ENCODE measurements around the gene MYADM. TPM values are rescaled to one million over a fixed set of nuclear protein-coding genes. Genes with fewer than 3 reads are reported as not detected.
"Not testable (repeated sequence)": the region's sequence is repeated elsewhere in the genome, so short reads cannot be mapped to it uniquely, and the experiment has no call there.

MYADM gene
- total RNA-seq, 1 donor from 2014 or later, result 96.0 TPM

DNA sequence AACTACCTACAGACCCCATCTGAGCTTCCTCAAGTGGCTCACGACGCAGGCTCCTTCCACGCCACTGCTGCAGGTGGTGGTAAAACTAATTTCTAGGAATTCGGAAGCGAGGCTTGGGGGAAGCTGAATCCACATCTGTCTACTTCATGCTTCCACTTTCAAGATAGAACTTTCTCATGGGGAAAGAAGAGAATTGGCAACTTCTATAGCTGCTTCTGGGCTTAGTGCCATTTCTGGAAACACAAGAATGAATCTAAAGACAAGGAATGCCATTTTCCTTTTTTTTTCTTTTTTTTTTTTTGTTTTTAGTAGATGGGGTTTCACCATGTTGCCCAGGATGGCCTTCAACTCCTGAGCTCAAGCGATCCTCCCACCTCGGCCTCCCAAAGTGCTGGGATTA, 40.8 kb upstream of the MYADM start:
- TF ChIP-seq, protein P1, sequence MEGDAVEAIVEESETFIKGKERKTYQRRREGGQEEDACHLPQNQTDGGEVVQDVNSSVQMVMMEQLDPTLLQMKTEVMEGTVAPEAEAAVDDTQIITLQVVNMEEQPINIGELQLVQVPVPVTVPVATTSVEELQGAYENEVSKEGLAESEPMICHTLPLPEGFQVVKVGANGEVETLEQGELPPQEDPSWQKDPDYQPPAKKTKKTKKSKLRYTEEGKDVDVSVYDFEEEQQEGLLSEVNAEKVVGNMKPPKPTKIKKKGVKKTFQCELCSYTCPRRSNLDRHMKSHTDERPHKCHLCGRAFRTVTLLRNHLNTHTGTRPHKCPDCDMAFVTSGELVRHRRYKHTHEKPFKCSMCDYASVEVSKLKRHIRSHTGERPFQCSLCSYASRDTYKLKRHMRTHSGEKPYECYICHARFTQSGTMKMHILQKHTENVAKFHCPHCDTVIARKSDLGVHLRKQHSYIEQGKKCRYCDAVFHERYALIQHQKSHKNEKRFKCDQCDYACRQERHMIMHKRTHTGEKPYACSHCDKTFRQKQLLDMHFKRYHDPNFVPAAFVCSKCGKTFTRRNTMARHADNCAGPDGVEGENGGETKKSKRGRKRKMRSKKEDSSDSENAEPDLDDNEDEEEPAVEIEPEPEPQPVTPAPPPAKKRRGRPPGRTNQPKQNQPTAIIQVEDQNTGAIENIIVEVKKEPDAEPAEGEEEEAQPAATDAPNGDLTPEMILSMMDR (IDR thresholded peaks at IDR 0.05; ENCODE audit: borderline replicate concordance), result no peak
- peaks cover 55% of the 10 kb centered on the region for H3K27me3 ChIP-seq (ENCODE audit: low read depth)
- H3K27ac ChIP-seq (replicated peaks), result no peak overlapping the region
- intact Hi-C loops (cut with micrococcal nuclease), result no loop called here
- no peaks in the 10 kb centered on the region for H3K4me1 ChIP-seq
- H3K9me3 ChIP-seq (replicated peaks), result no peaks in the 10 kb centered on the region
- DNase-seq, result no peak
- H3K36me3 ChIP-seq, result no peaks in the 10 kb centered on the region
- H3K4me3 ChIP-seq, result no peak overlapping the region

DNA sequence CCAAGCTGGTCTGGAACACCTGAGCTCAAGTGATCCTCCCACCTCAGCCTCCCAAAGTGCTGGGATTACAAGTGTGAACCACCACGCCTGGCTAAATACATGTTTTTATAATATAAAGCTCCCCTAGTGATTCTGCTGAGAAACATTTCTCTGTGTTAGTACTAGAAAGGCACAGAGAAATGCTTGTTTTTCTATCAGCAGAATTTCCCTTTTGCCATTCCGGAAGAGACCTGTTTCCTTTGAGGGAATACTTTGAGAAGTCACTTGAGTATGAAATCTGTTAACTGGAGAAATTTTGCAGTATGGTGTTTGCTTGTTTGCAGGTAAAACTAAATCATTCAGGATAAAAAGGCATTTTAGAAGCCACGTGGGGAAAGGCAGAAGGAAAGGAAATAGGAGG, 39.2 kb upstream of the MYADM start:
- TF ChIP-seq, protein P1 (IDR thresholded peaks at IDR 0.05; ENCODE audit: borderline replicate concordance), result no peak
- no peaks in the 10 kb centered on the region for H3K36me3 ChIP-seq
- intact Hi-C loops (cut with micrococcal nuclease), result no loop called here
- no peak overlapping the region for H3K27ac ChIP-seq (replicated peaks)
- no peaks in the 10 kb centered on the region for H3K9me3 ChIP-seq (replicated peaks)
- peaks cover 66% of the 10 kb centered on the region for H3K27me3 ChIP-seq (ENCODE audit: low read depth)
- no peak for DNase-seq
- no peak overlapping the region for H3K4me3 ChIP-seq
- no peaks in the 10 kb centered on the region for H3K4me1 ChIP-seq

DNA sequence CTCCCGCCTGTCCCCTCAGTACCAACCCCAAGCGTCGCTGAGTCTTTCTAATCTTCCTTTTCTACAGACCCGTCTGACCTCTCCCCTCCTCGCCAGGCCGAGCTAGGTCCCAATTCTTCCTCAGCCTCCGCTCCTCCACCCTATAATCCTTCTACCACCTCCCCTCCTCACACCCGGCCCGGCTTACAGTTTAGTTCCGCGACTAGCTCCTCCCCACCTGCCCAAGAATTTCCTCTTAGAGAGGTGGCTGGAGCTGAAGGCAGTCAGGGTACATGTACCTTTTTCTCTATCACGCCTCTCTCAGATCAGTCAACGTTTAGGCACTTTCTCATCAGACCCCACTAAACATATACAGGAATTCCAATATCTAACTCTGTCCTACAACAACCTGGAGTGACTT, 34.8 kb upstream of the MYADM start:
- intact Hi-C loops (cut with micrococcal nuclease); H3K27ac ChIP-seq (replicated peaks); DNase-seq; H3K9me3 ChIP-seq (replicated peaks); H3K4me1 ChIP-seq; H3K36me3 ChIP-seq; H3K4me3 ChIP-seq: not testable (repeated sequence)
- H3K27me3 ChIP-seq (ENCODE audit: low read depth), result peaks cover 38% of the 10 kb centered on the region

DNA sequence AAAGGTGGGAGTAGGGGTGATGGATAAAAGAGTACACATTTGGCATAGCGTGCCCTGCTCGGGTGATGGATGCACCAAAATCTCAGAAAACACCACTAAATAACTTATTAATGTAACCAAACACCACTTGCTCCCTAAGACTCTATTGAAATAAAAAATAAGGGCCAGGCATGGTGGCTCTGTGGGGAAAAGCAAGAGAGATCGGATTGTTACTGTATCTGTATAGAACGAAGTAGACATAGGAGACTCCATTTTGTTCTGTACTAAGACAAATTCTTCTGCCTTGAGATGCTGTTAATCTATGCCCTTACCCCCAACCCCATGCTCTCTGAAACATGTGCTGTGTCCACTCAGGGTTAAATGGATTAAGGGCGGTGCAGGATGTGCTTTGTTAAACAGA, 29.2 kb upstream of the MYADM start:
- H3K4me1 ChIP-seq; H3K9me3 ChIP-seq (replicated peaks); intact Hi-C loops (cut with micrococcal nuclease); H3K4me3 ChIP-seq; DNase-seq; H3K36me3 ChIP-seq; H3K27ac ChIP-seq (replicated peaks): not testable (repeated sequence)
- H3K27me3 ChIP-seq (ENCODE audit: low read depth), result peaks cover 27% of the 10 kb centered on the region

DNA sequence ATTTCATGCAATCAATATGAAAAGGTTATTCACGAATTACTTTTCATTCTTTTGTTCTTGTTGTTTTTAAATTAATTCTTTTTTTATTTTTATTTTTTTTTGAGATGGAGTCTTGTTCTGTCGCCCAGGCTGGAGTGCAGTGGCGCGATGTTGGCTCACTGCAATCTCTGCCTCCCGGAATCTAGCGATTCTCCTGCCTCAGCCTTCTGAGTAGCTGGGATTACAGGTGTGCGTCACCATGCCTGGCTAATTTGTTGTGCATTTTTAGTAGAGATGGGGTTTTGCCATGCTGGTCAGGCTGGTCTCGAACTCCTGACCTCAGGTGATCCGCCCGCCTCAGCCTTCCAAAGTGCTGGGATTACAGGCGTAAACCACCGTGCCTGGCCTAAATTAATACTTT, 27.4 kb upstream of the MYADM start:
- peaks cover 25% of the 10 kb centered on the region for H3K27me3 ChIP-seq (ENCODE audit: low read depth)
- H3K4me3 ChIP-seq; H3K4me1 ChIP-seq; H3K27ac ChIP-seq (replicated peaks); DNase-seq; H3K9me3 ChIP-seq (replicated peaks); H3K36me3 ChIP-seq: not testable (repeated sequence)
- intact Hi-C loops (cut with micrococcal nuclease), result loop anchor here (5.0 kb wide), 1 partner anchor 42 kb away; the partner anchor contains the start of gene PRKCG

DNA sequence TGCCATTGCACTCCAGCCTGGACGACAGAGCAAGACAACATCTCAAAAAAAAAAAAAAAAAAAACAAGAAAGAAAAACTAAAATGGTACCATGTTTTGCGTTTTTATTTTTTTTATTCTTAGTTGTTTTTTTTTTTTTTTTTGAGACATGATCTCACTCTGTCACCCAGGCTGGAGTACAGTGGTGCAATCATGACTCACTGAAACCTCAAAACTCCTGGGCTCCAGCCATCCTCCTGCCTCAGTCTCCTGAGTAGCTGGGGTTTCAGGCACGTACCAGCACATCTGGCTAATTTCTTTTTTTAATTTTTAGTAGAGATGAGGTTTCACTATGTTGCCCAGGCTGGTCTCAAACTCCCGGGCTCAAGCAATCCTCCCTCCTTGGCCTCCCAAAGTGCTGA, 26.8 kb upstream of the MYADM start:
- not testable (repeated sequence) for DNase-seq; H3K27ac ChIP-seq (replicated peaks)
- intact Hi-C loops (cut with micrococcal nuclease), result loop anchor here (5.0 kb wide), 1 partner anchor 41 kb away; the partner anchor contains the start of gene PRKCG

DNA sequence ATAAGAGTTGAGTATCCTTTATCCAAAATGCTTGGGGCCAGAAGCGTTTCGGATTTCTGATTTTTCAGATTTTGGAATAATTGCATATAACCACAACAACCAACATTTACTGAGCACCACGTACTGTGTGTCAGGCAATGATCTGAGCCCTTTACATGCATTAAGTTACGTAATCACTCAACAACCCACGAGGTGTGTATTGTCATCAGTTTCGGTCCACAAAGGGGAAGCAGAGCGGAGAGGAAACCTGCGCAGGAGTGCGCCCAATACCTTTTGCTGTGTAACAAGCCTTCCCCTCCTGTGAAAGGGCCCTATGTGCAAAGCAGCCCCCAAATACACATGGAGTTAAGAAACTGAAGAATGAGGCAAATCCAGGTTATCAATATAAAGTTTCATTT, 22.8 kb upstream of the MYADM start:
- TF ChIP-seq, protein P1 (IDR thresholded peaks at IDR 0.05; ENCODE audit: borderline replicate concordance), result no peak
- Histone ChIP-seq H3K27me3 (ENCODE audit: low read depth) (peaks cover 8% of the 10 kb centered on the region), H3K9me3 (replicated peaks) (no peaks in the 10 kb centered on the region), H3K4me1 (peaks cover 6% of the 10 kb centered on the region), H3K27ac (replicated peaks) (no peak overlapping the region), H3K36me3 (no peaks in the 10 kb centered on the region), H3K4me3 (no peak overlapping the region)
- intact Hi-C loops (cut with micrococcal nuclease), result loop anchor here (5.0 kb wide), 1 partner anchor 37 kb away; the partner anchor contains the start of gene PRKCG
- DNase-seq, result no peak

More for the DNA sequence above, 26.8 kb upstream of the MYADM start:
- not testable (repeated sequence) for H3K4me3 ChIP-seq; H3K4me1 ChIP-seq; H3K9me3 ChIP-seq (replicated peaks); H3K36me3 ChIP-seq
- peaks cover 31% of the 10 kb centered on the region for H3K27me3 ChIP-seq (ENCODE audit: low read depth)

DNA sequence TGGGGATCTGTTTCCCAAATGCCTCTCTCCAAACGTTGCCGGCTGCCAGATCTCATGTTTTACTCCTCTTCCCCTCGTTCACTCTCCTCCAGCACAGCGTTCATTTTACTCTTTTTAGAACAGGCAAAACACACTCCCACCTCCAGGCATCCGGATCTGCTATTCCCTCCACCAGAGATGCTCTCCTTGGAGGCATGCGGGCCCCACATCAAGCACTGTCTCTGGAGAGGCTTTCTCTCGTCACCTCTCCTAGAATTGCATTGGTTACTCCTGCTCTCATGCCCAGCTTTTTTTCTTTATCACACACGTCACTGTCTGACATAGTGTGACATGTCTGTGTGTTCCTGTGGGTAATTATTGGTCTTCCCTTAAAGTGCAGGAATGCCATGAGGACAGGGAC, 20.1 kb upstream of the MYADM start:
- no peaks in the 10 kb centered on the region for H3K36me3 ChIP-seq
- no peaks in the 10 kb centered on the region for H3K9me3 ChIP-seq (replicated peaks)
- DNase-seq, result no peak
- intact Hi-C loops (cut with micrococcal nuclease), result no loop called here
- TF ChIP-seq, protein P1 (IDR thresholded peaks at IDR 0.05; ENCODE audit: borderline replicate concordance), result no peak
- H3K4me3 ChIP-seq, result no peak overlapping the region
- H3K4me1 ChIP-seq, result peaks cover 4% of the 10 kb centered on the region
- H3K27ac ChIP-seq (replicated peaks), result no peak overlapping the region
- peaks cover 23% of the 10 kb centered on the region for H3K27me3 ChIP-seq (ENCODE audit: low read depth)
